Stimulated activated CD4-positive, alpha-beta T cell treated with anti-CD3 and anti-CD28 coated beads, Interleukin-1b, Interleukin-23, amount 100 ng/mL, for 4 hours (primary cell): ENCODE results near the gene PPP2R2B.

Experiments used
- DNase-seq, 2 donors: peaks; one replicate each; pipeline ENCODE4 v3.0.0-alpha.2; 2020; ENCODE audit warnings: low read depth in 2 of 2

Gene PPP2R2B

DNA sequence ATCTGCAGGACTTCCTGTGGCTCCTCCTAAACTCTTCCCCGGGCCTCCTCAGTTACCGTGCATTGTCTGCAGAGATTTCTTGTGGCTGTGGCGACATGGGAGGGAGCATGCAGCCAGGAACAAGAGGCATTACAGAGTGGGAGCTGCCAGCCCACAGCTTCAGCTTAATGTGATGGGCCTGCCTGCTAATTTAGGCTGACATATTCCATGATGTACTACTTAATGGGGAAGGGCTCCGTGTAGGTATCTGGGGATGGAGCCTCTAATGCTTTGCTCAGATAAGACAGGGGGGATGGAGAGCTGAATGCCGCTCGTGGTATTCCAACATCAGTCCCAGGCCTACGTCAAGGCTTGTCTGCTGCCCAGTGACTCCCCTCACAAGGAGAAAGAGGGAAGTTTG, 225.0 kb downstream of the PPP2R2B start:
- no peak for DNase-seq

DNA sequence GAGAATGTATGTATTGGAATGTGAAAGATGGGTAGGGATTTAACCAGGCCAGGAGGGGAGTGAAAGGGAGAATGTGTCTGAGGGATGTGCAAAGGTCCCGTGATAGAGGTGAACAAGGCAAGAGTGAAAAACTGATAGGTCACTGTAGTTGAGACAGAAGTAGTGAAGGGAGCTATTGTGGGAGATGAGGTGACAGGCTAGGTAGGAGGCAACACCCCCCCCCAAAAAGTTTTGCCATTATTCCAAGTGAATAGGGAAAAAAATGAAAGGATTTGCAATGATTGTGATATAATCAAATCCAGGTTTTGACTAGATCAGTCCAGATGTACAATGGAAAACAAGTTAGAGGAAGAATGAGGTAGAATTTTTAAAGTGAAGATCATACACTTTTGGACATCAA, 226.0 kb downstream of the PPP2R2B start:
- DNase-seq = no peak

DNA sequence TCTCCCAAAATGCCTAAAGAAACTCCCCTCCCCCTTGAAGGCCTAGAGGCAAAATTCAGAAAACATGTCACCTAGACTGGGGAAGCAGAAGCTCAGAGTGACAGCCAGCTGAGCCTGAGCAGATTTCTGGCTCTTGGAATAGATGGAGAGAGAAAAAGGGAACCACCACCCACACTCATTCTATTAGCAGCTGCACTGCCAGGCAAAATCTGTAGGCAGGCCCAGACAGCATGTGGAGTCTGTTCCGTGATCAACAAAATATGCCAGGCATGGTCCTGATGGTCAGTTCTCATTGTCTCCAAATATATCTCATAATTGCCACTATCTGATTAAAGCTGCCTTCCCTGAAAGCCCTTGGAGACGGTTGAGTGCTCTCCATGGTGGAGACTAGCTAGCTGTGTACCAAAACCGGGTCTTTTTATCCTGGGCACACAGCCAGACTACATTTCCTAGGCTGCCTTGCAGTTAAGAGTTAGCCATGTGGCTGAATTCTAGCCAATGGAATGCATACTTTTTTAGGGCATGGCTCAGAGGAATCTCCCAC, 230.8 kb downstream of the PPP2R2B start:
- no peak for DNase-seq

DNA sequence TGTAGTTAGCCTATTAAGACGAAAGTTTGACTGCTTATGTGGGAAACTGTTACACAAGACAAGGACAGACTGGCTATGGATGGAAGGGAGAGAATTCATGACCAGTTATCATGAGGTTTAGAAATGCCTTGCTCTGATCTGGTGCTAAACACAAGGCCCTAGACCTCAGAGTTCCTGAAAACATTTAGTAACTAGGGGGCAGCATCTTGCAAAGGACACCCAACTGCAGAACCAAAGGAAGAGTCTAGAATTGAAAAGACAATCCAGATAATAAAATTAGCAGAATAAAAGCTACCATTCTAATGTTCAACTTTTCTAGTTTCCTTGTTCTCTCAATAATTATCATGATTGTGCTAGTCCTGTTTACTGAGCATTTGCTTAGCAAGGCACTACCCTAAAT, 232.1 kb downstream of the PPP2R2B start:
- no peak for DNase-seq

DNA sequence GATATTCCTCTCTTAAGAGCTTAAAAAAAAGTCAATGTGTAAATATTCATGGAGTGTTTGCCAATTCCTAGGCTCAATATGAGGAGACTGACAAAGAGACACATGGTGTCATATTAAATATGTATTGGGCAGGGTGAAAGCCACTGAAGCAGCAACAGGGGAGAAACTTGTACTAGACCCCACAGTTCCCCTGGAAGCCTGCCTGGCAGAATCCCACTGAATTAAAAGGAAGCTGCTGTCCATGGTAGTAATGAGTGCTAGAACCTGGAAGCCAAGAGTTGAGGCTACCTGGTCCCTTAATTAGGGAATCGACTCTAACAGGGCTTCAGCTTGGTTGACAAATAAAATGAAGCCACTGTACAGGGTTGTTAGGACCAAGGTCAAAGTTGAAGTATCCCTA, 233.2 kb downstream of the PPP2R2B start:
- DNase-seq = no peak

DNA sequence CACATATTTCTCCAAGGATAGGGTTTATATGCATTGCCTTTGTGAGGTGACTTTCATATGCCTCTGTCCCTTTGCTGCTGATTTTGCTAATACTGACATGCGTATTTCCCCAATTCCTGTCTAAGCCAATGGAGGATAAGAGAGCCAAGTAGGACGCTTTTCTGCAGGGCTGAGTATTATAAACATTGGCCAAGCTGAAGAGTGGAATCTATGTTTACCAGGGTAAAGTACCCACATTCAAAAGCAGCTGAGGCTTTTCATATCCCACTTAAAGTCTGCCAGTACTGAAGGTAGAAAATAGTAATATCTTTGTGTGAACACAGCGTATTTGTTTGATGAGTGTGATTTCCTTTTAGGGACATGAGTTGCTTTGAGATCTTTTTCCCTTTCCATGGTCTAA, 233.7 kb downstream of the PPP2R2B start:
- no peak for DNase-seq

DNA sequence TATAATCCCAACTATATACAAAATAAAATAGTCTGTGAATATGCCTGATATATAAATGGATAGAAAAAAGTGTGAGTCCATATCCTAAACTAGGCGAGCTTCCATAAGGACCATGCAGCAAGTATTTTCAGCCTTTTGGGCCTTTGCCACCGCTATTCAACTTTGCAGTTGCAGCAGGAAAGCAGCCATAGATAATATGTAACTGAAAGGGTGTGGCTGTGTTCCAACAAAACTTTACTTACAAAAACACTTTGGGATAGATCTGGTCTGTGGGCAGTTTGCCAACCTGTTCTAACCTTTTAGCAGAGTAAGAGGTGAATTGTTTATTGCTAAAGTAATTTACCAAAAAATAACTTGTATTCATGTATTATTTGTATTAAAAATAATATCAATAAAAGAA, 234.8 kb downstream of the PPP2R2B start:
- no peak for DNase-seq

DNA sequence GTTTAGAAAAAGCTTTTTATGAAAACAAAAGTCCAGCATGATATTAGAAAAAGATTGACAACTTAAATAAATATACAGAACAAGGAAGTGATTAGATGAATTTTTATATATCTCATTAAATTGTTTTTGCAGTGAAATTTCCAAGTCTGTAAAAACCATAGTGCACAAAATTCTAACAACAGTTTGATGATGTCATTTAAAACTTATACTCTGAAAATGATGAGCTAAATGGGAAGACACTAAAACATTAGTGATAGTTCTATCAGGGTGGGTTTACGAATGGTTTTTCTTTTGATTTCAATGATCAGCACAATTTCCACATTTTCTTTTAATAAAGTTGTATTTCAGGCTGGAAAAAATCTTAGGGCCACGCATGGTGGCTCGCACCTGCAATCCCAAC, 236.1 kb downstream of the PPP2R2B start:
- no peak for DNase-seq

DNA sequence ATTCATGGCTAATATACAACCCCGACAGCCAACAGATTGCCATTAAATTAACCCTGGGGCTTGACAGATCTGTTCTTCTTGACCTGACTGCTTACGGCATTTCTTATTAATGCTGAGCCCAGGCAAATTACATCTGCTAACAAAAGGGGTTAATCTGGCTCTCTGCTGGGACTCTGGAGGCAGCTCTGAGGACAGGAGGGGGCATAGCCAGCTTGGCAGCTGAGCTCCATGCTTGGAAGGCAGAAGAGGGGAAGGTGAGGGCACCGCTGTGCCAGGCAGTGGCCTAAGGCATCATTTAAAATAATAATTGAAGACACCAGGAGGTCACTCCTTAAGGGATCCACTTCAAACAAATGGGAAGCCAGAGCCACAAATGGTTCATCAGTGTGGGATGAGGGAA, 236.6 kb downstream of the PPP2R2B start:
- no peak for DNase-seq

DNA sequence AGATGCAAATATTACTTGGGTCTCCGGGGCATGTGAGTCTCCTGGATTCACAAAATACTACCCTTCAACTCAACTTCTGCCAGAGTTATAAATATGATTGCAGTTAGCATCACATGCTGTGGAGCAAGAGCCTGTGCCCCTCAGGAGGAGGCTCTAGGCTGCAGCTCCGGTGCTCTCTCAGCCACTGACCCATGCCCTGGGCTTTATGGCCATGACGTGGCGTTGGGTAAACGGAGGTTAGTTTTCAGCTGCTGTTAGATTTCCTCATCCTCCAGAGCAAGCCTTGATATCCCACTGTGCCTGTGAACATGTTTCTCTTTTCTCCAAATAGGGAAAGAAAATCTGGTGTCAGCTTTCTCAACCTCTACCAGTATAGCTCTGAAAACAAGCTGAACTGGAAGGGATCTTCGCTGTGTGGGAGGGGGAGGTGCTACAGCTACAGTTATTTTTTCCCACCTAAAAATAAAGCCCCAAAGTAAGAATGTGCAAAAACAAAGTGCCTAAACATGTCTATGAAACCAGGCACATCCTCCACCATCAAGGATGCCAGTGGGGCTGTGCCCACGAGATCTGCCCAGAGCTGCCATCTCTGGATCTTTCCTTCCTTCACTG, 238.2 kb downstream of the PPP2R2B start:
- no peak for DNase-seq

DNA sequence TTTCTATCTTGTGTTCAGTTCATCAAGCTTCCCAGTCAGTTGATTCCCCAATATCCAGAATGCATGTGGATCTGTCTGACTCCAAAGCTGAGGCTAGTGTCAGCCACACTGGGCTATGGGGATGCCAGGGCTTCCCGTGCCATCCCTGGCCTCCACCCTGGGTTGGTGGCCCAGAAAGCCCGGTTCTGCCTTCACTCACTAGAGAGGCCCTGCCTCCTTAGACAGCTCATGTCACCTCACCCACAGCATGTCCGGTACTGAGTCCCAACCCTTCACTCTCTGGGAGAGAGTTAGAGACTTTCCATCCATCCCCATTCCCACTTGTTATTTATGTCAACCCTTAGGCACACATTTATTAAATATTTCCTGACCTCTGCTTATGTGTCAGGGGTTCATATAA, 243.1 kb downstream of the PPP2R2B start:
- no peak for DNase-seq

DNA sequence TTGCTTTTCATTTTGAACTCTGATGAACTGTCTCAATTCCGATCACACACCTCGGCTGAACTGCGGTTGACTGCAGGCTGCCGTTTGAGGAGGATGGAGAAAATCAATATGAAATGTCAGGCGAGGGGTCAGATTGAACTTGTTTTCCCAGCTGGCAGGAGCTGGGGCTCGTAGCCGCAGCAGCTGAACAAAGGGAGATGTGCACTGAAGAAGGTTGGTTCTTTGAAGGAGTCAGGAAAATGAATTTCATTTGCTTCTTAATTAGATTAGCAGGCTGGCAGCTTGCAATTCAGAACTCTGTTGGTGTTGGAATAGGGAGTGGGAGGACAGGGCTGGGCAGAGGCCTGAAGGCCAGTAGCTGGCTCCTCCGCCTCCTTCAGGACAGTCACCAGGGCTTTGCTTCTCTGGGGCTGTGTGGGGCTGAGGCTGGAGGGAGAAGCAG, 245.2 kb downstream of the PPP2R2B start:
- no peak for DNase-seq

DNA sequence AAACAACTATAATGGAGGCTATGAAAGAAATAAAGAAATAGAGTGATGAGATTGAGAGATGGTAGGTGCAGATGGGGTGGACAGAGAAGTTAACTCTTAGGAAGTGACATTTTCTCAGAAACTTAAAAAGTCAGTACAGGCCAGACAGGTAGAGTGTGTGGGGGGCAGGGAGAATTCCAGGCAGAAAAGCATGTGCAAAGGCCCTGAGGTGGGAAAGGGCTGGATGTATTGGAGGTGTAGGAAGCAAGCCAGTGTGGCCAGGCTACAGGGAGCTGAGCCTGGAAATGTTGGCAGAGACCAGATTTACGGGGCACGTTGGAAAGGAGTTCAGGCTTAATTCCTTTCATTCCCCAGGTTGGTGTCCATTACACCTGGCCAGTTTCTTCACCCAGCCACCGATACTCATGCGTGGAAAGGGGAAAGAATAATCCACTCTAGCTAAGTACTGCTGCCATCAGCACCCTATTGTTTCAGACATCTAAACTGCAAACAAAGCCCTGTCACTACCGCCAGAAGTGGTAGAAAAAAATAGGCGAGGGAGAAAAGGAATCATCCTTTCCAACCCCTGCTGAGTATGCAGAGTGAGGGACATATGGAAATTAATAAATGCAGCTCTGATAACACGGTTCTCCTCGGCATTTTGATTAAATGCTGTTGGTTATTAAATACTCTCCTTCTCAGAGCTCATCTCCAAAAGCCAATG, 245.8 kb downstream of the PPP2R2B start:
- no peak for DNase-seq

DNA sequence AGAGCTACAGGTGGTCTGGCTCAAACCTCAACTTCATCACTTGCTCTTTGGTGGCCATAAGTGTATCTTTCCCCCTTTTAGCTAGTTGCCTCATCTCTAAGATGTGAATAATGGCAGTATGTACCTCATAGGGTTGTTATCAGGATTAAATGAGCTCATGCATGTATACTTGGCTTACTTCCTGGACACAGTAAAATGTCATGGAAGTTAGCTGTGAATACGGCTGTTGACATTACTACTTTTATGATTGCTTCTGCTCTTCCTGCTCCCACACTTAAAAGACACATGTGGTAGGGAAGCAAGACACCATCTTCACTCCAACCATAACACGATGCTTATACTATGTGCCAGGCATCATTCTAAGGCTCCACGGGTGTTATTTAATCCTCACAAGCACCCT, 248.1 kb downstream of the PPP2R2B start:
- DNase-seq = no peak

DNA sequence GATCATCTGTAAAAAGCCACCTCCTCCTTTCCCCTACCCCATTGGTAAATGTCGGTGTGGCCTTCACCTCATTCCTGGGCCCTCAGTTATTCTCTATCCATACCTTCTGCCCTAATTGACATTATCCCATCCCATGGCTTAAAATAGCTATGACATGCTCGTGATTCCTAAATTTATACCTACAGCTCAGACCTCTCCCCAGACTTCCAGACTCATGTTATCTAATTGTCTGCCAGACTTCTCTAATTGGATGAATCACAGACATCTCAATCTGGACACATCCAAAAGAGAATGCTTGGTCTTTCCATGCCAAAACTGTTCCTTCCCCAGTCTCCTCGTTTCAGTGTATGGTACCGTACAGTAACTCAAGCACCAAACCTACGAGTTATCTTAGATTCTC, 249.6 kb downstream of the PPP2R2B start:
- no peak for DNase-seq

DNA sequence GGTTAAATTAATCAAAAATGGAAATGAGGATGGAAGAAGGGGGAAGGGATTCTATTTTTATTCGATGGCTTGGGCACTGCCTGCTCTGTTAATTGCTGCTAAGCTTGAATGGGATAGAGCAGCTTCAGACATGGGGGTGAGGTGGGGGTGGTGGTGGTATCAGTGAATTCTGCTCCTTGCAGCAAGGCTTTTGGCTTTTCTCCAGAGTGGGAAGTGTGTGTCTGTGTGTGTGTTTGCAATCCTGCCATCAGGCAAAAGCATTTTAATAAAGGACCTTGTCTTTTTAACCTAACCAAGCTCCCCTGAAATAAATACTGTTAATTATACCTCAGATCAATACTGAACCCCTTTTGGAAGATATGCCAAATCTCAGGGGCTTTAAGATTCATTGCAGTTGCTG, 251.6 kb downstream of the PPP2R2B start:
- no peak for DNase-seq

DNA sequence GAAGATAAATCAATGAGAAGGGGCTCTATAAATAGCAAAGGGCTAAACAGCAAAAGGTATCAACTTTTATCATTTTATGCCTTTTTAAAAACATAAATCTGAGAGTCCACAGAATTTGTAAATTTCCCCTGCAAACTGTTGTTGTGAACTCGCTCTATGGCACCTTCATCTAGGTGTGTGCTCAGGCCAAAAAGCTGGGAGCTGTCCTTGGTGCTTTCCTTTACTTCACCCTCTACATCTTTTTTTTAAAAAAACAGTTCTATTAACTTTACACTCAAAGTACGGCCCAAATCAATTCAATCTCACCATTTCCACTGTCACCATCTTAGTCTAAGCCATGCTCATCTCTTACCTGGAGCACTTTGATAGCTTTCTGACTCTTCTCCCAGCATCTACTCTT, 254.4 kb downstream of the PPP2R2B start:
- no peak for DNase-seq

DNA sequence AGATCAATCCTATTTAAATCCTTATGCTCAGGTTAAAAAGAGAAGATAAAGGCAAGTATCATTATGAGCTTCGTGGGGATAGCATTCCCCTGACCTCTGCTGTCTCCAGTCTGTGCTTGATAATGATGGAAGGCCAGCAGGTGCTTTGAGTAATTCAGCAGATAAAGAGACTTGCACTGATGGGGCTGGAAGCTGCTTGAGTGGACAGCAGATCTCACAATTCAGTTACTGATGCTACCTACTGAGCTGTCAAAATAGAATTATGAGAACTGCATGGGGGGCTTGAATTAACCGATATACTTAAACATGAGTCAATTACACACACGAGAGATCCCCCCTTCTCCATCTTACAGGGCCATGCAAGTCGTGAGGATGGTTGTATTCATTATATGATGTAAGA, 254.9 kb downstream of the PPP2R2B start:
- no peak for DNase-seq

DNA sequence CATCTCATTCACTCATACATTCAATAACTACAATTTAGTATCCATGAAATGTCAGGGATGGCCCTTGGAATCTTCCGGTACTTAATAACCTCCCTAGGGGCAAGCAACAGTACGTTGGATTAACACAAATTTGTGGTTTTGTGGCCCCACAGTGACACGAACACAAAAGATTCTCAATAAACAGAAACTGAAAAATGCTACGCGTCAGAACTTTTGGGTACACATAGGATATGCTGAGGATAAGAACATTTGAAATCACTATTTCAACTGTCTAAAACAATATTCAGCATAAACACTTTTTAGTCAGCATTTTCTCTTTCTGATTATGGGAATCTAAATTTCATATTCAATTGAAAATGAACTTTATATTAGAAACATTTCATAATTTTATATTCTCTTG, 255.5 kb downstream of the PPP2R2B start:
- no peak for DNase-seq

DNA sequence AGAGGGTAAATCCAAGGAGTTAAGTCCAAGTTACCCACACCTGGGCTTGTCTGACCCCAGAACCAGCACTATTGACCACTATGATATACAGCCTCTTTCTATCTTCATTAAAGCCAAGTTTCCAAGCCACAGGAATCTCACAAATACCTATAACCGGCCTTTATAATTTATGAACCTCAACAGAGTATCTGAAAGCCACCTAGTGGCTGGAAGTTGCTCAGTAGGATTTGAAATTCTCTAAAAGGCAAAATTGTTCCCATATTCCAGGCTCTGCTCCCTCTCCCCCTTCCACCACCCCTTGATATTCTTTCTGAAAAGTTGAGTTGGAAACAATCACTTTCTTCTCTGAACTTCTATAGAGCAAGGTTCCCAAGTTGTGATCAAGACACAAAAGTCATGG, 256.2 kb downstream of the PPP2R2B start:
- no peak for DNase-seq

DNA sequence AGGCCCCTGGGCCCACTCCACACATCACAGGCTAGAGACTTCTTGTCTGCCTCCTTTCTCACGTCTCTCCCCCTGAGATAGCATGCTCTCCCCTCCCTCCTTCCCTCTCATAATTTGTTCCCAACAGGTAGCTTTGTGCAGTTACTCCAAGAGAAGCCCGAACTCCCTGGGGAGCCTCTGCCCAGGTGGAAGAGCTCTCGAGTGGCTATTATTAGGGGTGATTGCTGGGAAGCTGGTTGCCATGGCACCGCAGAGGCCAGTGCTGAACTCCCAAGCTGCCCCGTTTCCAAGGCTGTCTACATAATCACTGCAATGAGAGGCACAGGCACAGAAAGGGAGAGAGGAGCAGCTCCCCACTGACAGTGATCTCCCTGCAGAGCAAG, 257.9 kb downstream of the PPP2R2B start:
- DNase-seq = no peak

DNA sequence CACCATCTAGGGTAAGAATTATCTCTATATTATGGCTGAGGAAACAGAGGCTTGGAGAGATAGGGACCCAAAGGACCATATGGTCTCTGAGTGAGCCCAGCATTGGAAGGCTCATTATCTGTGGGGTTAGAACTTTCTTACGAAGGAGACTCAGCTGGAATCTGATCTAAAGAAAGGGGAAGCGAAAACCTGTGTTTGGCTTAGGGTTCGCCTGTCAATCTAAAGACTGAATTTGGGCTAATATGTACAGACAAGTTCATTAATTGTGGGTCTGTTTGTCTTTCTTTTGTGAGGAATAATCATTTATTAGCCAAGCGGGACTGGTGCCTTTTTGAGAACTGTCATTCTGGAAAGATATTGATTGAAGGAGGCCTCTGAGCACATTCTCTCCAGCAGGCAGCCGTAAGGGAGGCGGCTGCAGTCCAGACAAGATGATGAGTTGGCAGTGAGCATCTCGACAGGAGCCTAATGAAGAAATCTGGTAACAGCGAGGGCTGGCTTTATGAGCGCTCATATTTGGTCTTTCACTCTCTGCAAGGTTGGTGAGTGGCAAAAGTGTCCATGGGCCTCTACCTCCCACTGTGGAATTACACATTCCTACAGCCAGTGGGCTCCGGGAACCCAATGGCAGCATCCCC, 258.4 kb downstream of the PPP2R2B start:
- no peak for DNase-seq

DNA sequence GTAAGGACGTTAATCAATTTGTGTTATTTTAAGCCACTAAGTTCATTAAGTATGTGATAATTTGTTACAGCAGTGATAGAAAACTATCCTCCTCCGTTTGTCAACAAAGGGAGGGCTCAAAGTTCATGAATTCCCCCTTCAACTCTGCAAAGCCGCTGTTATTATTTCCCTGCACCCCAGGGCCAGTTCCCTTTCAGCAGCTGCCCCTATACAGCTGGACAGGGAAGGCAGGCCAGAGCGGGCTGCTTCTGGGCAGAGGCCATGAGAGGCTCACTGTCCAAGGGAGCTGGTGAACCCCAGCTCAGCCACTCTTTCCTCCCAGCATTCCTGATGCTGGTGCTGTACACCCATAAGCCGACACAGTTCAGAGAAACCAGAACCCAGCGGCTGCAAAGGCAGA, 260.1 kb downstream of the PPP2R2B start:
- no peak for DNase-seq
